ENCODE data around the gene KRT7. TPM values are rescaled to one million over a fixed set of nuclear protein-coding genes. Genes with fewer than 3 reads are reported as not detected.

Gene KRT7
- polyA plus RNA-seq, 1 of the 3 experiments (the other 2 are of a cell fraction), result 5.4 TPM

- peaks cover 0 to 1% of the 10 kb centered on the region in 2 experiments; a peak in 1 of 4 replicates for H3K4me1 ChIP-seq (ENCODE audit: control insufficient read depth in 1 of 2, insufficient read depth in 2 of 2, low read depth in 1 of 2, low read length in 1 of 2)
- H3K36me3 ChIP-seq (replicated peaks in 1 of 2; ENCODE audit: control insufficient read depth in 1 of 2, insufficient read depth in 2 of 2, low read length in 1 of 2), result no peaks in the 10 kb centered on the region
- ChIA-PET CTCF (interaction anchor here (1.1 to 8.9 kb wide), 6 partner anchors 12 to 109 kb away, joined by 3 to 80 read pairs (median 3); partner anchors contain the start of gene KRT86), POLR2A (no interaction called here)
- DNase-seq, result no peak
- H3K79me2 ChIP-seq (ENCODE audit: insufficient read depth), result no peaks in the 10 kb centered on the region
- no peaks in the 10 kb centered on the region for H4K20me1 ChIP-seq (ENCODE audit: insufficient read depth)
- no peak overlapping the region for H2AFZ ChIP-seq (ENCODE audit: low read depth)
- no peak overlapping the region for H3K27ac ChIP-seq (ENCODE audit: low read depth in 2 of 2, low read length in 1 of 2)
- H3K4me2 ChIP-seq, result no peak overlapping the region
- H3K9me2 ChIP-seq, result no peaks in the 10 kb centered on the region
- H3K9ac ChIP-seq, result no peak overlapping the region
- H3F3A ChIP-seq (replicated peaks; ENCODE audit: insufficient read depth), result no peaks in the 10 kb centered on the region
- WGBS (ENCODE audit: low lambda C conversion rate), result 60% methylated on average over 2 of the region's 2 CpGs
- no peak overlapping the region for H3K4me3 ChIP-seq (ENCODE audit: low read depth in 2 of 2, low read length in 1 of 2)
- H3K9me3 ChIP-seq, result no peaks in the 10 kb centered on the region
- TF ChIP-seq TEAD4 (IDR thresholded peaks at IDR 0.05; ENCODE audit: borderline replicate concordance, insufficient read depth) (no peak), TCF12 (IDR thresholded peaks at IDR 0.05) (no peak), FOXM1 (IDR thresholded peaks at IDR 0.05; ENCODE audit: low read depth) (no peak), ELF1 (IDR thresholded peaks at IDR 0.05) (no peak), REST (IDR thresholded peaks at IDR 0.05; ENCODE audit: low read depth, low read length) (no peak), CHD2 (IDR thresholded peaks at IDR 0.05; ENCODE audit: low read length, partially characterized antibody) (no peak), NRF1 (IDR thresholded peaks at IDR 0.05; ENCODE audit: low read depth, low read length) (no peak), MXI1 (IDR thresholded peaks at IDR 0.05; ENCODE audit: low read depth, low read length) (no peak), MAX (IDR thresholded peaks at IDR 0.05; ENCODE audit: low read depth) (no peak), EZH2phosphoT487 (IDR thresholded peaks at IDR 0.05; ENCODE audit: borderline replicate concordance, low read depth) (no peak), FOSL2 (IDR thresholded peaks at IDR 0.05; ENCODE audit: borderline replicate concordance, low read depth) (no peak), RXRA (IDR thresholded peaks at IDR 0.05; ENCODE audit: borderline replicate concordance, low read depth) (no peak), SIN3A (IDR thresholded peaks at IDR 0.05; ENCODE audit: borderline replicate concordance, low read depth, low read length) (no peak), JUND (IDR thresholded peaks at IDR 0.05) (no peak), TAF1 (IDR thresholded peaks at IDR 0.05; ENCODE audit: borderline replicate concordance, low read depth, low read length) (no peak), POLR2AphosphoS5 (IDR thresholded peaks at IDR 0.05; ENCODE audit: low read depth, low read length) (no peak), NFIC (IDR thresholded peaks at IDR 0.05; ENCODE audit: borderline replicate concordance) (no peak)
- TF ChIP-seq, protein P1, sequence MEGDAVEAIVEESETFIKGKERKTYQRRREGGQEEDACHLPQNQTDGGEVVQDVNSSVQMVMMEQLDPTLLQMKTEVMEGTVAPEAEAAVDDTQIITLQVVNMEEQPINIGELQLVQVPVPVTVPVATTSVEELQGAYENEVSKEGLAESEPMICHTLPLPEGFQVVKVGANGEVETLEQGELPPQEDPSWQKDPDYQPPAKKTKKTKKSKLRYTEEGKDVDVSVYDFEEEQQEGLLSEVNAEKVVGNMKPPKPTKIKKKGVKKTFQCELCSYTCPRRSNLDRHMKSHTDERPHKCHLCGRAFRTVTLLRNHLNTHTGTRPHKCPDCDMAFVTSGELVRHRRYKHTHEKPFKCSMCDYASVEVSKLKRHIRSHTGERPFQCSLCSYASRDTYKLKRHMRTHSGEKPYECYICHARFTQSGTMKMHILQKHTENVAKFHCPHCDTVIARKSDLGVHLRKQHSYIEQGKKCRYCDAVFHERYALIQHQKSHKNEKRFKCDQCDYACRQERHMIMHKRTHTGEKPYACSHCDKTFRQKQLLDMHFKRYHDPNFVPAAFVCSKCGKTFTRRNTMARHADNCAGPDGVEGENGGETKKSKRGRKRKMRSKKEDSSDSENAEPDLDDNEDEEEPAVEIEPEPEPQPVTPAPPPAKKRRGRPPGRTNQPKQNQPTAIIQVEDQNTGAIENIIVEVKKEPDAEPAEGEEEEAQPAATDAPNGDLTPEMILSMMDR (IDR thresholded peaks at IDR 0.05), result no peak
- H3K27me3 ChIP-seq (ENCODE audit: insufficient read depth), result no peaks in the 10 kb centered on the region
These were observed 33.5 kb downstream of the KRT7 start for GRCh38 chr12:52266514-52266913.

All from SK-N-SH (cell line).